Measurements from ENCODE around the gene COPG2.

- no peak for TF ChIP-seq EZH2 (IDR thresholded peaks at IDR 0.05; ENCODE audit: borderline replicate concordance, low read length)
- no peak for TF ChIP-seq CTCF (IDR thresholded peaks at IDR 0.05; ENCODE audit: low read length)
These were observed 186.7 kb downstream of the COPG2 start for GRCh38 chr7:130481898-130482297.

All from OCI-LY1 (cell line).